ENCODE results near the gene DMD. TPM values are rescaled to one million over a fixed set of nuclear protein-coding genes. Genes with fewer than 3 reads are reported as not detected.

The DMD gene
- total and polyA plus RNA-seq, 2 of the 8 experiments (the other 6 are each of a cell fraction or from before 2014, with no cell fraction given), result 4.8 to 7.4 TPM

DNA sequence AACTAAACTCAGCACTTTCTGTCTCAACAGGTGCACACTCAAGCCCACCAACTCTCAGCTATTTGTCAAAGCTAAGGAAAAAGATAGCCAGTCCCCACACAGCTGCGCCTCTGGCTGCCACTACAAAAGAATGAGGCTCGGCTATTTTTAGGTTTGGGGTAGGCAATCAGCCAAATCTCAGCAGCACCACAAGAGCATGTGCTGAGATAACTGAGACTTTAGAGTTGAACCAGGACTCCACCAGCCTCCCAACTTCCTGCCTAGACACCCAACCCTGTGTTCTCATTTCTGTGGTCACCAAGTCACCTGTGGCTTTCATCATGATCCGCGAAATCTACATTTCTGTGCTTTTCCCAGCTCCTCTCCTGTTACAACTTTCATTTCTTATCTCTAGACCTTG, 28.0 kb downstream of the DMD start:
- Histone ChIP-seq H4K5ac (ENCODE audit: insufficient read length, low read depth, low read length) (no peak overlapping the region), H2BK12ac (ENCODE audit: low read depth, low read length) (no peak overlapping the region), H2BK20ac (ENCODE audit: low read length) (no peak overlapping the region), H3K9me3 (ENCODE audit: insufficient read depth in 2 of 2, low read depth in 1 of 2, low read length in 1 of 2) (no peaks in the 10 kb centered on the region), H4K91ac (replicated peaks; ENCODE audit: insufficient read length, low read length) (no peak overlapping the region), H3K4me2 (ENCODE audit: insufficient read depth in 1 of 2, low read depth in 2 of 2, low read length in 2 of 2) (no peak overlapping the region), H3K27me3 (replicated peaks in 1 of 4; ENCODE audit: control insufficient read depth in 3 of 4, extremely low read depth in 1 of 4, insufficient read depth in 3 of 4, low read length in 3 of 4) (no peaks in the 10 kb centered on the region; a peak in 1 of 7 replicates), H3K27ac (ENCODE audit: low read depth, low read length) (no peak overlapping the region), H4K8ac (ENCODE audit: extremely low read depth, insufficient read depth, low read length) (no peak overlapping the region), H4K20me1 (replicated peaks in 1 of 2; ENCODE audit: control insufficient read depth in 1 of 2, insufficient read depth in 2 of 2, low read length in 2 of 2) (no peaks in the 10 kb centered on the region), H3K56ac (replicated peaks; ENCODE audit: insufficient read length, low read depth, low read length) (no peak overlapping the region), H2AFZ (ENCODE audit: low read length) (no peak overlapping the region), H3K18ac (ENCODE audit: extremely low read depth, low read length) (no peak overlapping the region), H3K79me2 (ENCODE audit: control insufficient read depth in 1 of 2, insufficient read depth in 2 of 2, low read length in 2 of 2) (no peaks in the 10 kb centered on the region), H2BK120ac (replicated peaks; ENCODE audit: low read depth, low read length) (no peak overlapping the region), H2AK5ac (ENCODE audit: low read depth, low read length) (no peak overlapping the region), H3K9ac (replicated peaks in 1 of 4; ENCODE audit: extremely low read depth in 1 of 4, low read depth in 3 of 4, low read length in 3 of 4) (no peak overlapping the region), H3K4me3 (ENCODE audit: extremely low read depth in 1 of 4, insufficient read depth in 2 of 4, low read depth in 3 of 4, low read length in 4 of 4) (no peak overlapping the region), H3K79me1 (ENCODE audit: low read depth, low read length) (no peaks in the 10 kb centered on the region), H3K14ac (ENCODE audit: insufficient read length) (no peak overlapping the region), H3K23ac (ENCODE audit: insufficient read length) (no peak overlapping the region), H3K4me1 (replicated peaks in 1 of 4; ENCODE audit: control insufficient read depth in 3 of 4, insufficient read depth in 4 of 4, low read length in 3 of 4) (peaks cover 0 to 4% (median 0%) of the 10 kb centered on the region in 4 experiments; a peak in 2 of 7 replicates), H3K4ac (replicated peaks; ENCODE audit: insufficient read length, low read depth, low read length) (no peak overlapping the region), H2BK5ac (ENCODE audit: low read depth, low read length) (no peak overlapping the region), H2BK15ac (ENCODE audit: low read length) (no peak overlapping the region), H3K36me3 (ENCODE audit: control insufficient read depth in 2 of 4, insufficient read depth in 4 of 4, low read length in 3 of 4) (no peaks in the 10 kb centered on the region), H3K23me2 (ENCODE audit: low read depth, low read length) (no peaks in the 10 kb centered on the region)
- FAIRE-seq (no peak), DNase-seq (ENCODE audit: low read depth in 1 of 2, low spot score in 2 of 2) (no peak)
- ChIA-PET POLR2A (ENCODE audit: partially characterized antibody) (interaction anchor here (0.6 kb wide), 1 partner anchor 625 kb away, joined by 3 read pairs; no protein-coding TSS in a partner anchor), CTCF (ENCODE audit: partially characterized antibody) (no interaction called here)
- 78% methylated on average over 2 of the region's 4 CpGs; no CpG with 5 or more reads in 1 of the 2 experiments for WGBS, 2 experiments (ENCODE audit: extremely low coverage in 1 of 2, insufficient coverage in 1 of 2, insufficient read length in 1 of 2, insufficient replicate concordance in 2 of 2, low coverage in 1 of 2, low lambda C conversion rate in 2 of 2, missing lambda C conversion rate in 1 of 2)
- TF ChIP-seq SIRT6 (IDR thresholded peaks at IDR 0.05; ENCODE audit: low read length), result no peak
- TF ChIP-seq PHF8 (conservative IDR thresholded peaks at IDR 0.05; ENCODE audit: low read depth, low read length), result no peak
- no peak for TF ChIP-seq TEAD4 (IDR thresholded peaks at IDR 0.05; ENCODE audit: low read depth, low read length)
- no peak for TF ChIP-seq POLR2AphosphoS5 (IDR thresholded peaks at IDR 0.05; ENCODE audit: low read depth, low read length)
- TF ChIP-seq HDAC6 (IDR thresholded peaks at IDR 0.05; ENCODE audit: low read depth, low read length), result no peak
- no peak for TF ChIP-seq ASH2L (IDR thresholded peaks at IDR 0.05; ENCODE audit: low read length)
- TF ChIP-seq, protein P1, sequence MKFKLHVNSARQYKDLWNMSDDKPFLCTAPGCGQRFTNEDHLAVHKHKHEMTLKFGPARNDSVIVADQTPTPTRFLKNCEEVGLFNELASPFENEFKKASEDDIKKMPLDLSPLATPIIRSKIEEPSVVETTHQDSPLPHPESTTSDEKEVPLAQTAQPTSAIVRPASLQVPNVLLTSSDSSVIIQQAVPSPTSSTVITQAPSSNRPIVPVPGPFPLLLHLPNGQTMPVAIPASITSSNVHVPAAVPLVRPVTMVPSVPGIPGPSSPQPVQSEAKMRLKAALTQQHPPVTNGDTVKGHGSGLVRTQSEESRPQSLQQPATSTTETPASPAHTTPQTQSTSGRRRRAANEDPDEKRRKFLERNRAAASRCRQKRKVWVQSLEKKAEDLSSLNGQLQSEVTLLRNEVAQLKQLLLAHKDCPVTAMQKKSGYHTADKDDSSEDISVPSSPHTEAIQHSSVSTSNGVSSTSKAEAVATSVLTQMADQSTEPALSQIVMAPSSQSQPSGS (IDR thresholded peaks at IDR 0.05; ENCODE audit: low read length), result no peak
- TF ChIP-seq SRF (IDR thresholded peaks at IDR 0.05; ENCODE audit: low read depth, low read length), result no peak
- no peak for TF ChIP-seq POLR2A (IDR thresholded peaks at IDR 0.05; ENCODE audit: control extremely low read depth in 1 of 2, low read depth in 2 of 2, low read length in 2 of 2)
- no peak for TF ChIP-seq SP2 (IDR thresholded peaks at IDR 0.05; ENCODE audit: low read length)
- TF ChIP-seq, protein P2, sequence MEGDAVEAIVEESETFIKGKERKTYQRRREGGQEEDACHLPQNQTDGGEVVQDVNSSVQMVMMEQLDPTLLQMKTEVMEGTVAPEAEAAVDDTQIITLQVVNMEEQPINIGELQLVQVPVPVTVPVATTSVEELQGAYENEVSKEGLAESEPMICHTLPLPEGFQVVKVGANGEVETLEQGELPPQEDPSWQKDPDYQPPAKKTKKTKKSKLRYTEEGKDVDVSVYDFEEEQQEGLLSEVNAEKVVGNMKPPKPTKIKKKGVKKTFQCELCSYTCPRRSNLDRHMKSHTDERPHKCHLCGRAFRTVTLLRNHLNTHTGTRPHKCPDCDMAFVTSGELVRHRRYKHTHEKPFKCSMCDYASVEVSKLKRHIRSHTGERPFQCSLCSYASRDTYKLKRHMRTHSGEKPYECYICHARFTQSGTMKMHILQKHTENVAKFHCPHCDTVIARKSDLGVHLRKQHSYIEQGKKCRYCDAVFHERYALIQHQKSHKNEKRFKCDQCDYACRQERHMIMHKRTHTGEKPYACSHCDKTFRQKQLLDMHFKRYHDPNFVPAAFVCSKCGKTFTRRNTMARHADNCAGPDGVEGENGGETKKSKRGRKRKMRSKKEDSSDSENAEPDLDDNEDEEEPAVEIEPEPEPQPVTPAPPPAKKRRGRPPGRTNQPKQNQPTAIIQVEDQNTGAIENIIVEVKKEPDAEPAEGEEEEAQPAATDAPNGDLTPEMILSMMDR (IDR thresholded peaks at IDR 0.05; ENCODE audit: control extremely low read depth in 1 of 3, insufficient read depth in 1 of 3, low read depth in 1 of 3, low read length in 3 of 3), result no peak

All from H1 (cell line).